Left renal cortex interstitium (tissue), 4 donors: ENCODE data around the gene GRM4. TPM values are rescaled to one million over a fixed set of nuclear protein-coding genes. Genes with fewer than 3 reads are reported as not detected.
A peak's percentile ranks its signal among the peaks of the same experiment; 100 is the strongest.
"Not testable (repeated sequence)": the region's sequence is repeated elsewhere in the genome, so short reads cannot be mapped to it uniquely, and the experiment has no call there.

Experiments used
- DNase-seq, 4 donors: peaks; one replicate each; pipeline ENCODE4 v3.0.0-alpha.2; 2013; ENCODE audit warnings: low read depth in 4 of 4, low spot score in 2 of 4, missing footprints in 1 of 4
- polyA plus RNA-seq, 4 donors: library from polyadenylated mRNA; unstranded; fragments of 120-200 nt; gene quantifications; one replicate each; pipeline ENCODE4 v1.2.1, GENCODE V29; 2013; ENCODE audit not compliant: insufficient read length in 4 of 4

GRM4 gene
- polyA plus RNA-seq, 4 donors, result 0.56 to 0.71 (median 0.62) TPM

- DNase-seq, result no peak
These were observed 95.2 kb downstream of the GRM4 start for GRCh38 chr6:34050691-34051090.

GRCh38 chr6:34049395-34050342, 96.2 kb downstream of the GRM4 start:
- no peak for DNase-seq

- DNase-seq, result no peak
These were observed 97.7 kb downstream of the GRM4 start for GRCh38 chr6:34047913-34048867.

- no peak for DNase-seq
These were observed 99.3 kb downstream of the GRM4 start for GRCh38 chr6:34046617-34047016.

GRCh38 chr6:34045771-34046170, 100.1 kb downstream of the GRM4 start:
- DNase-seq, result no peak

GRCh38 chr6:34044945-34045595, 100.8 kb downstream of the GRM4 start:
- no peak for DNase-seq

GRCh38 chr6:34043359-34043758, 102.5 kb downstream of the GRM4 start:
- DNase-seq, result peak in 1 of 4 donors; percentile 32

GRCh38 chr6:34041998-34042397, 103.9 kb downstream of the GRM4 start:
- DNase-seq, result not testable (repeated sequence)

GRCh38 chr6:34041385-34041784, 104.5 kb downstream of the GRM4 start:
- no peak for DNase-seq

- DNase-seq, result no peak
These were observed 105.9 kb downstream of the GRM4 start for GRCh38 chr6:34039943-34040342.

GRCh38 chr6:34037151-34037550, 108.7 kb downstream of the GRM4 start:
- no peak for DNase-seq

GRCh38 chr6:34036357-34037069, 109.4 kb downstream of the GRM4 start:
- DNase-seq, result no peak

GRCh38 chr6:34035704-34036356, 110.1 kb downstream of the GRM4 start:
- no peak for DNase-seq

GRCh38 chr6:34035161-34035560, 110.7 kb downstream of the GRM4 start:
- DNase-seq, result no peak

GRCh38 chr6:34032856-34033255, 113.0 kb downstream of the GRM4 start:
- no peak for DNase-seq

- no peak for DNase-seq
These were observed 114.1 kb downstream of the GRM4 start for GRCh38 chr6:34031625-34032383.

- DNase-seq, result no peak
These were observed 114.9 kb downstream of the GRM4 start for GRCh38 chr6:34030831-34031624.
